Activated CD4-positive, alpha-beta T cell treated with anti-CD3 and anti-CD28 coated beads for 24 hours (primary cell): ENCODE results near the gene GIN1.
"Not testable (repeated sequence)": the region's sequence is repeated elsewhere in the genome, so short reads cannot be mapped to it uniquely, and the experiment has no call there.

Source experiments
- DNase-seq, 2 donors: peaks; one replicate each; pipeline ENCODE4 v3.0.0-alpha.2; 2020; ENCODE audit warnings: low read depth in 2 of 2

GIN1 gene

GRCh38 chr5:103119765-103120606, at the start of gene GIN1, which contains the start of gene PPIP5K2:
Gene GIN1, minus strand, starts transcription at chr5:103120138. Its CDS starts 11,431 bp downstream, at chr5:103108707.
Gene PPIP5K2, plus strand, starts transcription at chr5:103120301. Its CDS starts 9,289 bp downstream, at chr5:103129590.
- DNase-seq, result peak; percentile 90 to 94

DNA sequence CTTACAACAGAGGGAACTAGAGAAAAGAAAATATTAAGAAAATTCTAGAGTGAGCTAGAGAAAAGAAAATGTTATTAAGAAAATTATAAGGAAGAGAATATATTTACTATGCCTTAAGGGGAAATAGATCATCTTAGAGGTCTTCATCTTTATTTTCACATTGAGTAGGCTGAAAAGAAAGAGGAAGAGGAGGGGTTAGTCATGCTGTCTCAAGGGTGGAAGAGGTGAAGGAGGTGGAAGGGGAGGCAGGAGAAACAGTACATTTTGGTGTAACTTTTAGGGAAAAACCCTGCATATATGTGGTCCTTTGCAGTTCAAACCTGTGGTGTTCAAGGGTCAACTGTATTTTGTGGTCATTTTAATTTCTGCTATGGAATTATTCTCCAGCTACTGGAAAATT, 46.8 kb upstream of the GIN1 start:
- no peak for DNase-seq

GRCh38 chr5:103151156-103151555, 31.2 kb upstream of the GIN1 start:
- DNase-seq, result no peak

GRCh38 chr5:103148213-103148612, 28.3 kb upstream of the GIN1 start:
- DNase-seq, result no peak

- no peak for DNase-seq
These were observed 25.3 kb upstream of the GIN1 start for GRCh38 chr5:103145196-103145595.

DNA sequence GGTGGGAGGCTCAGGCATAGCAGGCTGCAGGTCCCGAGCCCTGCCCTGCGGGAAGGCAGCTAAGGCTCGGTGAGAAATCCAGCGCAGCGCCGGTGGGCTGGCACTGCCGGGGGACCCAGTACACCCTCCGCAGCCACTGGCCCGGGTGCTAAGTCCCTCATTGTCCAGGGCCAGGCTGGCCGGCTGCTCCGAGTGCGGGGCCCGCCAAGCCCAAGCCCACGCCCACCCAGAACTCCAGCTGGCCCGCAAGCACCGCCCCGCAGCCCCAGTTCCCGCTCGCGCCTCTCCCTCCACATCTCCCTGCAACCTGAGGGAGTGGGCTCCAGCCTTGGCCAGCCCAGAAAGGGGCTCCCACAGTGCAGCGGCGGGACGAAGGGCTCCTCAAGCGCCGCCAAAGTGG, 22.2 kb upstream of the GIN1 start:
- DNase-seq, result not testable (repeated sequence)

GRCh38 chr5:103139264-103139865, 19.4 kb upstream of the GIN1 start:
- peak; percentile 64 to 75 for DNase-seq

- no peak for DNase-seq
These were observed 18.3 kb upstream of the GIN1 start for GRCh38 chr5:103138202-103138690.

DNA sequence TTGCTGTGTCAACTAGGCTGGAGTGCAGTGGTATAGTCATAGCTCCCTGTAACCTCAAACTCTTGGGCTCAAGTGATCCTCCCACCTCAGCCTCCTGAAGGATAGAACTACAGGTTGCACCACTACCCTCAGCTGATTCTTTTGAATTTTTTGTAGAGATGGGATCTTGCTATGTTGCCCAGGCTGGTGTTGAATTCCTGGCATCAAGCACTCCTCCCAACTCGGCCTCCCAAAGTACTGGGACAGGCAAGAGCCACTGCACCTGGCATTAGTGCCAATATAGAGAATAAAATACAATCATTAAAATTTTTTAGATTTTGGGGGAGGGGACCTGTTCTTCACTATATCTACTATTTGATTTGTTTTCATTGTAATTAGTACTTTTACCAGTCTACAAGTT, 15.5 kb upstream of the GIN1 start:
- no peak for DNase-seq

- no peak for DNase-seq
These were observed 13.3 kb upstream of the GIN1 start for GRCh38 chr5:103133231-103133630.

DNA sequence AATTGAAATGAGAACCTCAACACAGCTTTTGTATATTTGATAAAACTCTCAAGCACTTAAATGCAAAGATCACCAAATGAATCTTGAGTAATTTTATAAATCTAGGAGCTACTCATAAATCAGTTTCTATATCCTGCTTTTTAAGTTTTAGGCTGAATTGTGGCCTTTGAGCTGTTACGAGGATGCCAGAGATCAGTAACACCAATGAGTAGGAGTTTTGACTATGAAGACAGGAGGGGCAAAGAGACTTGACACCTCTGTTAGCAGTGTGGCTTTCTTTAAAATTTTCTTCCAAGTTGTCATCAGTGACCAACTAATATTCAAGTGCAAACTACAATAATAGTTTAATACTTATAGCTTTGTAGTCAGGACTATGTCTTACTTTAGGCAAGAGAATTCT, 12.7 kb upstream of the GIN1 start:
- DNase-seq, result no peak

- DNase-seq, result no peak
These were observed 8.3 kb upstream of the GIN1 start for GRCh38 chr5:103128202-103128601.

- DNase-seq, result no peak
These were observed 7.4 kb upstream of the GIN1 start for GRCh38 chr5:103127292-103127817.

DNA sequence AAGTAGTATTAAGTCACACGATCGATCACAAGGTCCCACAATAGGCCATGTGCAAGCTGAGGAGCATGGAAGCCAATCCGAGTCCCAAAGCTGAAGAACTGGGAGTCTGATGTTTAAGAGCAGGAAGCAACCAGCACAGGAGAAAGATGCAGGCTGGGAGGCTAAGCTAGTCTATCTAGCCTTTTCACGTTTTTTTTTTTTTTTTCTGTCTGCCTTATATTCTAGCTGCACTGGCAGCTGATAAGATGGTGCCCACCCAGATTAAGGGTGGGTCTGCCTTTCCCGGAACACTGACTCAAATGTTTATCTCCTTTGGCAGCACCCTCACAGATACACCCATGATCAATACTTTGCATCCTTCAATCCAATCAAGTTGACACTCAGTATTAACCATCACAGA, 6.6 kb upstream of the GIN1 start:
- DNase-seq, result no peak

DNA sequence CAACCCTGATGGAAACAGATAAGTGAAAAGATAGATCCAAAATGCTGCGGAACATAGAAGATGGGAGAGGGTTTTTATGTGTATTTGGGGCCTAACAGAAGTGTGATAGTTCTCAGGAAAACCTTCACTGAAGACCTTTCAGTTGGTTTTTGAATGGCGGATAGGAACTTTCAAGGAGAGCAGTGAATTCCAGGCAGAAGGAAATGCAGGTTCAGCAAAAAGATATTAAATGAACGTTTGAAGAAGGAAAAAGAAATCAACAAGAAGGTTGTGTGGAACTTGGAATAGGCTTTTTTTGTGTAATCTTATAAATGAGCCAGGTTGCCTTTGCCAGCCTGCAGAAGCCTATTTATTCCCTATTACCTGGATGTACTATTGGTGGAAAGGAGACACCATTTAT, 2.3 kb upstream of the GIN1 start:
- no peak for DNase-seq

DNA sequence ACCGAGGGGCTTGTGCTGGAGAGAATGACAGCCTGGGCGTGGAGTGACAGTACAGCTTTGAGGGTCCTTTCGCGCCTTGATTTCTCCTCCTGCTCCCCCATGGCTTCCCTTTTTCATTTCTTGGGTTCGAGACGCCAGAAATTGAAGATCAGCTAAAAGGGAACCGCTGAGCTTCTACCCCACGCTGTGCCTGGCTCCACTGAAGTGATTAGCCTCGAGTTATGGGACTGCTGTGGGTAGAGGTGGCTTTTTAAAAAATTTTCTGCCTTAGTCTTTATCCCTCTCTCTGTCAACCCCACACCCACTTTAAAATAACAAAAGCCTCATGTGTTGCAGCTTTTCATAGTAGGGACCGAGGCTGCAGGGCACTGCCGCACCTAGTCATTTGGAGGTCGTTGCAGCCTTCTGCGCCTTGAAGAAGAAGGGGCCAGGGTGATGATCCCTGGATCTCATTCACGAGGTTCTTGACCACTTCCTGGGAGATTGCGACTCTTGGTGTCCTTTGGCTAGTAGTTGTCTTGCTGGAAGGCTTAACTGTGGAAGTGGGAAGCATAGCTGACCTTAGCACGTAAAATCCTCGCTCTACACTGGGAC, 766 bp upstream of the GIN1 start:
- no peak for DNase-seq

DNA sequence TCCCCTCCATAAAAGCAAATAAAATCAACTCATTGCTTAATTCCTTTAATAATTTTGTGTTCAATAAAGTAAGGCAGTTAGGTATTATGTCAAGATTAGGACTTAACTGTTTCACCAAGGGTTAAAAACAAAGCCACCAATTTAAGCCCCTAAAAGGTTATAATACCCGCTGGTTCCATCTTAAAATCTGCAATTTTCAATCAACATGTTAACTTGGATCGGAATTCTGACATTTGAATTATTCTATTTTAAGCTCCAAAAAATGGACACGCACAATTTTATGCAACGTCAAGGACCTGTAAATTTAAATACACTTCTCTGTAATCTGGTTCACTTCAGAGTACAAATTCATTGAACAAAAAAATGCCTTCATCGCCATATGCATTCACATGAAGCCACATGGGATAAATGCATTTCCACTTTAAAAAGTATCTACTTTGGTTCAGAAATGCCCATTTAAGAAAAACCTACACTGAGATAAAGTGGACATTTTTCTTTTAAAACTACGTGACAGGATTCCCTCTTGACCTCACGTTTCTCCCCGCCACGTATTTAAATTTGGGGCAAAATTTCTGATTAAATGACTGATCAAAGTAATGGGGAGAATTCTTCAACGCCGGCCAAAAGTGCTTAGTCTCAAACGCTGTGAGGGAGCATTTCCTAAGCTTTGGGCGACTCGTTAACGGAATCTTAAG, 721 bp downstream of the GIN1 start:
- DNase-seq, result no peak

GRCh38 chr5:103117471-103117991, 2.4 kb downstream of the GIN1 start:
- DNase-seq, result no peak

DNA sequence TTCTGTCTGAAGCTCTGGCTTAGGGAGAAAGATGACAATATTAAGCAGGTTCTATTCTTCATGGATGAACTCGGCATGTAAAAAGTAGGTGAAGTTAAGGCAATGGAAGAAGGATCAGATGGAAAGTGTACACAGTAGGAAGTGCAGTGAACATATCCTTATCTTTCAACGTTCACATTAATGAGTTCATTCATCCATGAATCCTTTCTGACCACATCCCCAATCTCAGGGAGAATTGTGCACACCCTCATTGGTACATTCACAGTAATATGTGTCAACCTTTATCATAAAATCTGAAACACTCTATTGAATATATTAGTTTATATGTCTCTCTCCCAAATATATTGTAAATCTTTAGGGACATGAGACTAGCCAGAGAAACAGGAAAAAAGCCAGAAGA, 5.5 kb downstream of the GIN1 start:
- no peak for DNase-seq

- no peak for DNase-seq
These were observed 7.0 kb downstream of the GIN1 start for GRCh38 chr5:103112910-103113309.

GRCh38 chr5:103111468-103111867, 8.5 kb downstream of the GIN1 start:
- no peak for DNase-seq

- no peak for DNase-seq
These were observed 9.5 kb downstream of the GIN1 start for GRCh38 chr5:103110403-103110802.
